Mesenchymal stem cell (in vitro differentiated cells and primary cell): ENCODE results near the gene NME7.
"Not testable (repeated sequence)": the region's sequence is repeated elsewhere in the genome, so short reads cannot be mapped to it uniquely, and the experiment has no call there.

Experiments
- DNase-seq: peaks from one replicate; pipeline ENCODE4 v3.0.0-alpha.2; 2013
- H2AFZ ChIP-seq: one replicate; pipeline ENCODE4 v1.6.1; 2013; ENCODE audit warnings: low read depth, mild to moderate bottlenecking, control low read depth, inconsistent platforms, low read length, moderate library complexity
- H2AK5ac ChIP-seq: 2 replicates; pipeline ENCODE4 v1.6.1; 2013; ENCODE audit warnings: low read length, moderate library complexity, mild to moderate bottlenecking, inconsistent platforms; ENCODE audit not compliant: severe bottlenecking
- H2BK120ac ChIP-seq: one replicate; pipeline ENCODE4 v1.6.1; 2013; ENCODE audit warnings: low read depth, mild to moderate bottlenecking, inconsistent platforms, low read length, moderate library complexity
- H2BK12ac ChIP-seq, 2 experiments: one replicate each; pipeline ENCODE4 v1.6.1; 2013; ENCODE audit warnings: inconsistent platforms in 2 of 2, low read length in 2 of 2, mild to moderate bottlenecking in 2 of 2, moderate library complexity in 2 of 2, control low read depth in 1 of 2
- H2BK15ac ChIP-seq: one replicate; pipeline ENCODE4 v1.6.1; 2013; ENCODE audit warnings: mild to moderate bottlenecking, low read depth, inconsistent platforms; ENCODE audit not compliant: poor library complexity, severe bottlenecking
- H2BK5ac ChIP-seq: 2 replicates; pipeline ENCODE4 v1.6.1; 2013; ENCODE audit warnings: low read depth, mild to moderate bottlenecking, low read length, control low read depth, inconsistent platforms; ENCODE audit not compliant: poor library complexity, severe bottlenecking
- H3K14ac ChIP-seq, 2 experiments: one replicate each; pipeline ENCODE4 v1.6.1; 2013; ENCODE audit warnings: inconsistent platforms in 2 of 2, low read length in 2 of 2, control low read depth in 1 of 2, mild to moderate bottlenecking in 1 of 2, moderate library complexity in 1 of 2
- H3K18ac ChIP-seq, 2 experiments: one replicate each; pipeline ENCODE4 v1.6.1; 2013; ENCODE audit warnings: inconsistent platforms in 2 of 2, low read length in 2 of 2, control low read depth in 1 of 2, low read depth in 1 of 2, mild to moderate bottlenecking in 1 of 2
- H3K23ac ChIP-seq, 2 experiments: one replicate each; pipeline ENCODE4 v1.6.1; 2013; ENCODE audit warnings: inconsistent platforms in 2 of 2, low read length in 2 of 2, mild to moderate bottlenecking in 2 of 2, moderate library complexity in 2 of 2, control low read depth in 1 of 2
- H3K27ac ChIP-seq: 2 replicates; pipeline ENCODE4 v1.5.1; 2013; ENCODE audit warnings: mild to moderate bottlenecking, moderate library complexity, low read length, control low read depth, inconsistent platforms; ENCODE audit not compliant: poor library complexity, severe bottlenecking
- H3K27me3 ChIP-seq, 2 experiments: 2 replicates each; pipeline versions ENCODE4 v1.6.1 to v1.7.0; 2013; ENCODE audit warnings: low read length in 2 of 2, mild to moderate bottlenecking in 2 of 2, moderate library complexity in 2 of 2, control low read depth in 1 of 2, inconsistent platforms in 1 of 2; ENCODE audit not compliant: control insufficient read depth in 1 of 2, insufficient read depth in 1 of 2
- H3K36me3 ChIP-seq, 2 experiments: 2 replicates each; pipeline versions ENCODE4 v1.6.1 to v1.7.0; 2013; ENCODE audit warnings: low read length in 2 of 2, control low read depth in 1 of 2, inconsistent platforms in 1 of 2, low read depth in 1 of 2, mild to moderate bottlenecking in 1 of 2; ENCODE audit not compliant: insufficient read depth in 2 of 2, control insufficient read depth in 1 of 2
- H3K4ac ChIP-seq, 2 experiments: one replicate each; pipeline ENCODE4 v1.6.1; 2013; ENCODE audit warnings: inconsistent platforms in 2 of 2, low read length in 2 of 2, mild to moderate bottlenecking in 2 of 2, moderate library complexity in 2 of 2, control low read depth in 1 of 2, low read depth in 1 of 2
- H3K4me1 ChIP-seq: 2 replicates; pipeline ENCODE4 v1.6.1; 2013; ENCODE audit warnings: low read depth, low read length, control low read depth; ENCODE audit not compliant: control insufficient read depth, insufficient read depth
- H3K4me2 ChIP-seq: 2 replicates; pipeline ENCODE4 v1.6.1; 2013; ENCODE audit warnings: low read length, mild to moderate bottlenecking, inconsistent platforms; ENCODE audit not compliant: poor library complexity, severe bottlenecking
- H3K4me3 ChIP-seq, 2 experiments: 2 replicates each; pipeline versions ENCODE4 v1.5.1 to v1.7.0; 2013; ENCODE audit warnings: low read length in 2 of 2, mild to moderate bottlenecking in 2 of 2, control low read depth in 1 of 2, low read depth in 1 of 2; ENCODE audit not compliant: insufficient read depth in 1 of 2
- H3K79me1 ChIP-seq: replicated peaks from 2 replicates; pipeline ENCODE4 v1.6.1; 2013; ENCODE audit warnings: mild to moderate bottlenecking, control low read depth, low read length, inconsistent platforms; ENCODE audit not compliant: poor library complexity, severe bottlenecking
- H3K9ac ChIP-seq: 2 replicates; pipeline ENCODE4 v1.7.0; 2013; ENCODE audit warnings: mild to moderate bottlenecking, low read length, moderate library complexity
- H3K9me3 ChIP-seq: 2 replicates; pipeline ENCODE4 v1.7.0; 2013; ENCODE audit warnings: mild to moderate bottlenecking, low read length; ENCODE audit not compliant: control insufficient read depth
- H4K8ac ChIP-seq: one replicate; pipeline ENCODE4 v1.6.1; 2013; ENCODE audit warnings: inconsistent platforms, mild to moderate bottlenecking, low read length, moderate library complexity
- H4K91ac ChIP-seq: one replicate; pipeline ENCODE4 v1.6.1; 2013; ENCODE audit warnings: mild to moderate bottlenecking, low read length, inconsistent platforms
- WGBS: methylation state at CpG from one replicate; pipeline ENCODE4 v1.1.7; 2013; ENCODE audit warnings: mixed read lengths; 5-methylcytosine and 5-hydroxymethylcytosine counted together

NME7 gene

GRCh38 chr1:169345511-169345910 lies 22.1 kb downstream of the NME7 start:
- H3K36me3 ChIP-seq, result peaks cover 0 to 7% of the 10 kb centered on the region in 2 experiments
- H3K4me1 ChIP-seq, result no peaks in the 10 kb centered on the region
- no peak overlapping the region for H3K18ac ChIP-seq
- H4K91ac ChIP-seq, result no peak overlapping the region
- no peak overlapping the region for H3K4me2 ChIP-seq
- no peak overlapping the region for H3K14ac ChIP-seq
- DNase-seq, result no peak
- no peak overlapping the region for H2BK120ac ChIP-seq
- H2BK5ac ChIP-seq, result no peak overlapping the region
- H2BK15ac ChIP-seq, result no peak overlapping the region
- WGBS, result 100% methylated on average over 1 of the region's 1 CpG
- no peak overlapping the region for H3K9ac ChIP-seq
- H3K23ac ChIP-seq, result no peak overlapping the region
- no peak overlapping the region for H2AFZ ChIP-seq
- no peak overlapping the region for H4K8ac ChIP-seq
- no peak overlapping the region for H3K4me3 ChIP-seq
- no peaks in the 10 kb centered on the region for H3K9me3 ChIP-seq
- no peak overlapping the region for H2BK12ac ChIP-seq
- no peak overlapping the region for H3K27ac ChIP-seq
- peaks cover 24% of the 10 kb centered on the region for H3K79me1 ChIP-seq
- H3K4ac ChIP-seq, result no peak overlapping the region
- H2AK5ac ChIP-seq, result no peak overlapping the region
- H3K27me3 ChIP-seq, result no peaks in the 10 kb centered on the region

DNA sequence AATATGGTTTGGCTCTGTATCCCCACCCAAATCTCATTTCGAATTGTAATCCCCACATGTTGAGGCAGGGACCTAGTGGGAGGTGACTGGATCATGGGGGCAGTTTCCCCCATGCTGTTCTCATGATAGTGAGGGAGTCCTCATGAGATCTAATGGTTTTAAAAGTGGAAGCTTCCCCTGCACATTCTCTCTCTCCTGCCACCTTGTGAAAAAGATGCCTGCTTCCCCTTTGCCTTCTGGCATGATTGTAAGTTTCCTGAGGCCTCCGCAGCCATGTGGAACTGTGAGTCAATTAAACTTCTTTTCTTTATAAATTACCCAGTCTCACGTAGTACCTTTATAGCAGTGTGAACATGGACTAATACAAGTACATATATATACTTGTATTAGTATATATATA lies 25.5 kb downstream of the NME7 start:
- not testable (repeated sequence) for H3K27ac ChIP-seq, H3K27me3 ChIP-seq, H2AK5ac ChIP-seq, DNase-seq, H3K14ac ChIP-seq, H2AFZ ChIP-seq, H3K4ac ChIP-seq, H3K18ac ChIP-seq, H3K36me3 ChIP-seq, H3K4me2 ChIP-seq, H4K91ac ChIP-seq, H2BK12ac ChIP-seq, H3K4me1 ChIP-seq, H3K23ac ChIP-seq, H2BK120ac ChIP-seq, H2BK15ac ChIP-seq, H3K9me3 ChIP-seq, H4K8ac ChIP-seq, H3K4me3 ChIP-seq, H3K9ac ChIP-seq, H2BK5ac ChIP-seq
- WGBS, result 100% methylated on average over 1 of the region's 3 CpGs
- peaks cover 31% of the 10 kb centered on the region for H3K79me1 ChIP-seq

- Histone ChIP-seq H3K4ac (no peak overlapping the region), H3K36me3 (peaks cover 0 to 9% of the 10 kb centered on the region in 2 experiments), H3K9ac (no peak overlapping the region), H3K14ac (no peak overlapping the region), H3K4me3 (no peak overlapping the region), H2AK5ac (no peak overlapping the region), H2AFZ (no peak overlapping the region), H2BK120ac (no peak overlapping the region), H3K4me1 (no peaks in the 10 kb centered on the region), H3K27me3 (no peaks in the 10 kb centered on the region), H2BK12ac (no peak overlapping the region), H3K18ac (no peak overlapping the region), H3K9me3 (no peaks in the 10 kb centered on the region), H2BK15ac (no peak overlapping the region), H4K8ac (no peak overlapping the region), H3K79me1 (peaks cover 25% of the 10 kb centered on the region), H4K91ac (no peak overlapping the region), H2BK5ac (no peak overlapping the region), H3K23ac (no peak overlapping the region), H3K27ac (no peak overlapping the region), H3K4me2 (no peak overlapping the region)
- DNase-seq, result no peak
- 88% methylated on average over 5 of the region's 5 CpGs for WGBS
Observed at GRCh38 chr1:169340882-169341281, 26.7 kb downstream of the NME7 start.

DNA sequence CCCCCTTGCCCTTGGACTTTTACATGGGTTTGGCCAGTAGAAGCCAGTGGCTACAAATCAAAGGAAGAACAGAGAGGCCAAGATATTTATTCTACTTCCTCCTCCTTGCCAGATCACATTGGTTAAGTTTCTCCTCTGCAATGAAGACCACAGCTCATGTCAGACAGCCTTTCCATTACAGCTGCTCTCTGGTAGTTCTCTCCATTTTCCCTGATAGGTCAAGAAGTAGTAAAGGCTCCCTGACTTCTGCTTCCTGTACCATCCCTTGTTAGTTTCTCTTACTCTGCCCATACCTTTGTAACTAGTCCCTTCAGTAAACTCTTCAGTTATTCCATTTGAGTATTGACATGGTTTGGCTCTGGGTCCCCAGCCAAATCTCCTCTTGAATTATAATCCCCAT lies 27.8 kb downstream of the NME7 start:
- no peak for DNase-seq
- Histone ChIP-seq H3K14ac (no peak overlapping the region), H3K4me1 (no peaks in the 10 kb centered on the region), H3K18ac (no peak overlapping the region), H3K36me3 (peaks cover 0 to 9% of the 10 kb centered on the region in 2 experiments), H3K23ac (no peak overlapping the region), H2BK15ac (no peak overlapping the region), H3K9ac (no peak overlapping the region), H4K8ac (no peak overlapping the region), H3K4ac (no peak overlapping the region), H3K9me3 (no peaks in the 10 kb centered on the region), H2BK5ac (no peak overlapping the region), H2BK120ac (no peak overlapping the region), H2AFZ (no peak overlapping the region), H2BK12ac (no peak overlapping the region), H4K91ac (no peak overlapping the region), H3K27ac (no peak overlapping the region), H3K4me2 (no peak overlapping the region), H3K27me3 (no peaks in the 10 kb centered on the region), H3K4me3 (no peak overlapping the region), H2AK5ac (no peak overlapping the region), H3K79me1 (peaks cover 22% of the 10 kb centered on the region)
